Measurements from ENCODE around the gene CBX3. TPM values are rescaled to one million over a fixed set of nuclear protein-coding genes. Genes with fewer than 3 reads are reported as not detected.

The CBX3 gene
- total and polyA plus RNA-seq, 9 donors = 148 to 210 (median 183) TPM

DNA sequence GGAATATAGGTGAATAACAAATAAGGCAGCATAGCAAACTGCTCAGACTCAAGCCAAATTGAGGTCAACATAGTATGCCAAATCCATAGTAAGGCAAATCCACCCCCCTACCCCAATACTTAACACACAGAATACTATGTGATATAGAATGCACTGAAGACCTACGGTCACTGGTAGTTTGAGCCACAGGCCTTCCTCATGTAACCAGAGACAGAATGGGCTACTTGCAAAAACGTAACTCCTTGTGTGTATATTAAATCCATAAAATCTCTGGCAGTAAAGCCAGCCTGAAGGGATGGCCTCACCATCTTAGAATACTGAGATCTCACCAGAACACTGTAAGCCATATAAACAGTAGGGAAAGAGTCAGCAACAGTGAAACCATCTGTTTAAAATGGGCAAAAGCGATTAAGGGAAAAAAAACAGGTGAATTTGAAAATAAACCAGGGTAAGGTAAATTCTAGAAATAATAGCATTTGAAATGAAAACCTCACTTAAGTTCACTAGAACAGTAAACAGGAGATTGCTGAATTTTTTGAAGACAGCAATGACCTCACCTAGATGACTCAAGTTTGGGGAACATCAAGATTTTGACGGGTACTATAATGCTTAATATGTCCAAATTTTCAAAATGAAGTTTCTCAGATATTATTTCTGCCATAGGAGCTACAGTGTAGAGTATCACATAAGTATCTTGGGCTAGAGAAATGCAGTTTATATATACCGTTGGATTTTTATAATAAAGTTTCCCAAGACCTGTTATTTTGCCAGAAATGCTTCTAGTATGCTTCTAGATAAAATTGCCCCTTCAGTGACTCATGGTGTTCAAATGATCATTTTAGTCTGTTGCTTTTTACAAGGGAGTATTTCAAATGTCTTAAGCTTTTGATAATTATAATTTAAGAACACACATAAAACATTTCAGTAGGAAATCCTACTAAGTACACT, 14.9 kb upstream of the CBX3 start:
- H3K4me3 ChIP-seq (ENCODE audit: low read length) = no peak overlapping the region
- H3K36me3 ChIP-seq (ENCODE audit: control insufficient read depth, insufficient read depth, low read length) = peaks cover 15% of the 10 kb centered on the region
- no peak for DNase-seq
- no CpG with 5 or more reads among the region's 5 CpGs for WGBS (ENCODE audit: insufficient coverage)
- no peaks in the 10 kb centered on the region for H3K9me3 ChIP-seq (replicated peaks; ENCODE audit: control insufficient read depth, low read depth, low read length)
- H3K4me1 ChIP-seq (ENCODE audit: control insufficient read depth, insufficient read depth, low read length) = peaks cover 3% of the 10 kb centered on the region
- H3K27me3 ChIP-seq (ENCODE audit: control insufficient read depth, insufficient read depth, low read length) = no peaks in the 10 kb centered on the region
- H3K27ac ChIP-seq (ENCODE audit: low read length) = no peak overlapping the region

DNA sequence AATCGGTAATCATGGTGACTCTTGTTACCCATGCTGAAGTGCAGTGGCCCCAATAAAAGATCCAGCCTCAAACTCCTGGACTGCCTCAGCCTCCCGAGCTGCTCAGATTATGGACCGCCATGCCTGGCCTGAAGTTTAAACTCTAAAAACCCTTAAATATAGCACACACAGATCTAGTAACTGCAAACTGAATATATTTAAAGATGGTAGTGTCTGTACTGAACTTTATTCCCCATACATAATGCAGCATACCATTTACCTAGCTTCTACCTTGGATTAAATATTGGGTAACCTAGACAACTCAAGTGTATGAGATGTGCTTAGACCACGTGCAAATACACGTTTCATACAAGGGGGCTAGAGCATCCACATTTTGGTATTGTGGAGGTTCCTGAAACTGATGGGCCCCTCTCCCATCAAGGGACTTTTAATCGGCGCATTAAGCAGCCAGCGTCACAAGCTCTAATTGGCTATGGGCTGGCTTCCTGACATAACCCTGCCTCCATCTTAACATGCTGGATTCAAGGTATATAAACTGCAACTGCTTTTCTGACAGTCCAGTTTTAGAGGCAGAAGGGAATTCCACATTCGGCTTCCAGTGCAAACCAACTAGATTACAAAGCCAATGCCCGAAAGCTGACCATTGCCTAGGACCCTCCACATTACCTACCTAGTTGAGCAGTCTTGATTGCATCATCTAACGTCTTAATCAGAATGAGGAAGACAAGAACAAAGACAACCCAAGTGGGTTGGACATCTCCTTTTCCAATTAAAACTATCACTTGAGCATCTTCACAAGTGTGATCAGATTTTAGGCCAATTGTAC, 14.0 kb upstream of the CBX3 start:
- no peak for DNase-seq
- WGBS (ENCODE audit: insufficient coverage) = 74% methylated on average over 6 of the region's 11 CpGs
- Histone ChIP-seq H3K4me1 (ENCODE audit: control insufficient read depth, insufficient read depth, low read length) (no peaks in the 10 kb centered on the region), H3K36me3 (ENCODE audit: control insufficient read depth, insufficient read depth, low read length) (peaks cover 21% of the 10 kb centered on the region), H3K4me3 (ENCODE audit: low read length) (no peak overlapping the region), H3K27me3 (ENCODE audit: control insufficient read depth, insufficient read depth, low read length) (no peaks in the 10 kb centered on the region), H3K27ac (ENCODE audit: low read length) (no peak overlapping the region), H3K9me3 (replicated peaks; ENCODE audit: control insufficient read depth, low read depth, low read length) (no peaks in the 10 kb centered on the region)

DNA sequence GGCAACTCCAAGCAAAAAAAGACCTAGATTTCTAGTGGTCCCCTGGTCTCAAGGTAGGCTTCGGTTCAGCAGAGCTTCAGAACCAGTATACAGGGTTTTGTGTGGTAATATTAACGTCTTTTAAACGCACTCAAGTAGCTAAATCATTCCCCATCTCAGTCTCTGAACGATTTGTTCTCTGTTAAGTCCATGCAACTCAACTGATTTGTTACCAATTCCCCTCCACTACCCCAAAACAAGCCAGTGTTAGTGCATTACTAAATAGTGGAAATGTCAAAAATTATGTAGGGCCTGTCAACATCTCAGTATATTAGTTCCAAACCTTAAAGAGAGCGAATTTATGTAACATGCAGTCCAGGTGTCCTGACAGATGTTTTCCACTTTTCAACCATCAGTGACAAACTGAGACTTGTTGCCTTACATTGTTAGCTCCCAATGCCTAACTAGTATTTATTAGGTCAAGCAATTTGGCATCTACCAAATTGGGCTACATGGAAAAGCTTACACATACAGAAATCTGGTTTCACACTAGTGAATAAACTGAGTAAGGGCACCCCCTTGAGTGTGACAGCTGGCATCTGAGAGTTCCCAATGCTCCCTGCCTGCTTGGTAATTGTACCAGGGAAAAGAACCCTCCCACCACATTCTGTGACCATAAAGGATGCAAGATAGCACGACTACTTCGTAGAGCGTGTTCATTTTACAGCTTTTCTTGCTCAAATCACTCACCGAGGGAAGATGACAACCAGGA, 13.2 kb upstream of the CBX3 start:
- no peak overlapping the region for H3K27ac ChIP-seq (ENCODE audit: low read length)
- H3K36me3 ChIP-seq (ENCODE audit: control insufficient read depth, insufficient read depth, low read length) = peaks cover 28% of the 10 kb centered on the region
- no CpG with 5 or more reads among the region's 9 CpGs for WGBS (ENCODE audit: insufficient coverage)
- no peak for DNase-seq
- H3K9me3 ChIP-seq (replicated peaks; ENCODE audit: control insufficient read depth, low read depth, low read length) = no peaks in the 10 kb centered on the region
- no peak overlapping the region for H3K4me3 ChIP-seq (ENCODE audit: low read length)
- no peaks in the 10 kb centered on the region for H3K4me1 ChIP-seq (ENCODE audit: control insufficient read depth, insufficient read depth, low read length)
- no peaks in the 10 kb centered on the region for H3K27me3 ChIP-seq (ENCODE audit: control insufficient read depth, insufficient read depth, low read length)

GRCh38 chr7:26188957-26189541, 12.5 kb upstream of the CBX3 start:
- no peak overlapping the region for H3K27ac ChIP-seq (ENCODE audit: low read length)
- no CpG with 5 or more reads among the region's 3 CpGs for WGBS (ENCODE audit: insufficient coverage)

DNA sequence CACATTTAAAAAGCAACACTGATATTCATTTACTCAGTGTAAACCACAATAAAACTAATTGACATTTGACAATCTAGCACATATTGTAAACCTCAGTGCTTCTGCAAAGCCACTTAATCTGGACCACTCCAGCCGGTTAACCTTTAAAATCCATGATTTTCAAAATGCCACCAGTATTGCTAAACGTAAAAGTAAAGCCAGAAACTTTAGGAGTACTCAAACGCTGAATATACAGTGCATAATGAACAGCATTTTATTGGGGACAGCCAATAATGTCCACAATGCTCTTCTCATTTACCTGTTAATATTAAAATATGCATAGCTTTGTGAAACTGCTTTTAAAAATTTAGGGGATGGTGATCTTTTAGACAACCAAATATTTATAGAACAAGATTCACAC, 11.8 kb upstream of the CBX3 start:
- no CpG with 5 or more reads among the region's 3 CpGs for WGBS (ENCODE audit: insufficient coverage)
- H3K36me3 ChIP-seq (ENCODE audit: control insufficient read depth, insufficient read depth, low read length) = peaks cover 39% of the 10 kb centered on the region
- DNase-seq = no peak

More at GRCh38 chr7:26188957-26189541, 12.5 kb upstream of the CBX3 start:
- Histone ChIP-seq H3K4me3 (ENCODE audit: low read length) (no peak overlapping the region), H3K27me3 (ENCODE audit: control insufficient read depth, insufficient read depth, low read length) (no peaks in the 10 kb centered on the region), H3K4me1 (ENCODE audit: control insufficient read depth, insufficient read depth, low read length) (no peaks in the 10 kb centered on the region), H3K9me3 (replicated peaks; ENCODE audit: control insufficient read depth, low read depth, low read length) (no peaks in the 10 kb centered on the region), H3K36me3 (ENCODE audit: control insufficient read depth, insufficient read depth, low read length) (peaks cover 34% of the 10 kb centered on the region)
- DNase-seq = no peak

GRCh38 chr7:26190417-26190869, 11.1 kb upstream of the CBX3 start:
- Histone ChIP-seq H3K4me3 (ENCODE audit: low read length) (no peak overlapping the region), H3K27ac (ENCODE audit: low read length) (no peak overlapping the region), H3K27me3 (ENCODE audit: control insufficient read depth, insufficient read depth, low read length) (no peaks in the 10 kb centered on the region), H3K9me3 (replicated peaks; ENCODE audit: control insufficient read depth, low read depth, low read length) (no peaks in the 10 kb centered on the region), H3K36me3 (ENCODE audit: control insufficient read depth, insufficient read depth, low read length) (peaks cover 44% of the 10 kb centered on the region), H3K4me1 (ENCODE audit: control insufficient read depth, insufficient read depth, low read length) (no peaks in the 10 kb centered on the region)
- DNase-seq = no peak
- WGBS (ENCODE audit: insufficient coverage) = no CpG with 5 or more reads among the region's 1 CpG

More for the DNA sequence above, 11.8 kb upstream of the CBX3 start:
- no peaks in the 10 kb centered on the region for H3K4me1 ChIP-seq (ENCODE audit: control insufficient read depth, insufficient read depth, low read length)
- H3K4me3 ChIP-seq (ENCODE audit: low read length) = no peak overlapping the region
- no peaks in the 10 kb centered on the region for H3K9me3 ChIP-seq (replicated peaks; ENCODE audit: control insufficient read depth, low read depth, low read length)
- no peak overlapping the region for H3K27ac ChIP-seq (ENCODE audit: low read length)
- H3K27me3 ChIP-seq (ENCODE audit: control insufficient read depth, insufficient read depth, low read length) = no peaks in the 10 kb centered on the region

GRCh38 chr7:26191233-26191973, 10.1 kb upstream of the CBX3 start:
- Histone ChIP-seq H3K27me3 (ENCODE audit: control insufficient read depth, insufficient read depth, low read length) (no peaks in the 10 kb centered on the region), H3K4me1 (ENCODE audit: control insufficient read depth, insufficient read depth, low read length) (peaks cover 2% of the 10 kb centered on the region), H3K4me3 (ENCODE audit: low read length) (no peak overlapping the region), H3K36me3 (ENCODE audit: control insufficient read depth, insufficient read depth, low read length) (peaks cover 52% of the 10 kb centered on the region), H3K9me3 (replicated peaks; ENCODE audit: control insufficient read depth, low read depth, low read length) (no peaks in the 10 kb centered on the region), H3K27ac (ENCODE audit: low read length) (no peak overlapping the region)
- no peak for DNase-seq
- WGBS (ENCODE audit: insufficient coverage) = 67% methylated on average over 1 of the region's 7 CpGs

- no peak for DNase-seq
- Histone ChIP-seq H3K4me1 (ENCODE audit: control insufficient read depth, insufficient read depth, low read length) (peaks cover 3% of the 10 kb centered on the region), H3K9me3 (replicated peaks; ENCODE audit: control insufficient read depth, low read depth, low read length) (no peaks in the 10 kb centered on the region), H3K27me3 (ENCODE audit: control insufficient read depth, insufficient read depth, low read length) (no peaks in the 10 kb centered on the region), H3K4me3 (ENCODE audit: low read length) (no peak overlapping the region), H3K27ac (ENCODE audit: low read length) (no peak overlapping the region), H3K36me3 (ENCODE audit: control insufficient read depth, insufficient read depth, low read length) (peaks cover 57% of the 10 kb centered on the region)
- no CpG with 5 or more reads among the region's 1 CpG for WGBS (ENCODE audit: insufficient coverage)
Observed at GRCh38 chr7:26191974-26192479, 9.5 kb upstream of the CBX3 start.
